VCaP (cell line): ENCODE results near the gene FASN.

ENCODE experiments used
- H3K27ac ChIP-seq: fragments of 450-650 bp; 2 replicates; pipeline ENCODE4 v1.5.1; 2017
- CTCF ChIP-seq: fragments of 450-650 bp; conservative IDR thresholded peaks from 2 replicates; pipeline ENCODE4 v1.5.1; 2017; ENCODE audit warnings: mild to moderate bottlenecking, moderate library complexity

The FASN gene

GRCh38 chr17:82103553-82104451, 5.8 kb upstream of the FASN start:
- H3K27ac ChIP-seq: peak overlapping the region; percentile 99

GRCh38 chr17:82101767-82102679, 4.0 kb upstream of the FASN start:
- H3K27ac ChIP-seq: peak overlapping the region; percentile 99
- no peak for TF ChIP-seq CTCF

More at GRCh38 chr17:82103553-82104451, 5.8 kb upstream of the FASN start:
- no peak for TF ChIP-seq CTCF

- no peak for TF ChIP-seq CTCF
- peak overlapping the region; percentile 99 for H3K27ac ChIP-seq
These were observed 3.3 kb upstream of the FASN start for GRCh38 chr17:82101301-82101715.

- peak overlapping the region; percentile 99 for H3K27ac ChIP-seq
- no peak for TF ChIP-seq CTCF
These were observed 2.7 kb upstream of the FASN start for GRCh38 chr17:82100502-82101298.

GRCh38 chr17:82098939-82099763, 1.1 kb upstream of the FASN start:
- peak overlapping the region; percentile 99 for H3K27ac ChIP-seq
- no peak for TF ChIP-seq CTCF

- peak overlapping the region; percentile 99 for H3K27ac ChIP-seq
- no peak for TF ChIP-seq CTCF
These were observed 192 bp downstream of the FASN start for GRCh38 chr17:82097919-82098168.
